ENCODE results near the gene OPRM1. TPM values are rescaled to one million over a fixed set of nuclear protein-coding genes. Genes with fewer than 3 reads are reported as not detected.

Gene OPRM1
- total RNA-seq, 1 experiment from 2014 or later, result not detected

DNA sequence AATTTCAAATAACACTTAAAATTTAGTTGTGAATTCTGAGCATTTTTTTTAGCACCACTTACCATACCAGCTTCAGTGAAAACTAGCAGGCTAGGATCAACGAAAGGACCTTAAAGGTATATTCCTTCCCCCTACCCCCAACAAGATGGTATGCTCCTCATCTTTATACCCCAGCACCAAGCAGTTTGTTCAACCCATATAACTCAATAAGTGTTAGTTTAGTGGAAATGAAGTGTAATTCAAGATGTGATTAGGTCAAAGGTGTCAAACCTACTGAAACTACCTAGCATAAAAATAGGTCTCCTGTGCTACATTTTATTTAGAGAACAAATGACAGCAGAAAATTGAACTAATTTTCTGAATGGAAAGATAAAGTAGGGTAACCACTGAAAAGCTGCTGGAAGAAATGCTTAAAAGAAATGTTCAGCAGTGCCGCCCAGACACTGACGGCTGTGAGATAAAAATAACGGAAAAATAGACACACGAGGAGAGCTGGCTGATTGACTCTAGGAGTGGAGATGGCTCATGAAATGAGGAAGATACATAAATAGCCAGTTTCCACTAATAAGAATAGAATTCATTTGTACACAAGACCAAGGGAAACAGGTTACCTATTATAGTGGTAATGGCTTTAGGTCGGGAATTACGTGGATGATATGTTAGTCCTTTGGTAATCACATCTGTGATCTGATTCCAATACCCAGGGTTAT, 222.8 kb downstream of the OPRM1 start:
- Mint-ChIP-seq H3K36me3 (ENCODE audit: insufficient read depth, unreplicated experiment) (no peaks in the 10 kb centered on the region), H3K4me1 (ENCODE audit: insufficient read depth, unreplicated experiment) (no peaks in the 10 kb centered on the region), H3K27me3 (ENCODE audit: insufficient read depth, unreplicated experiment) (no peaks in the 10 kb centered on the region), H3K27ac (ENCODE audit: low read depth, unreplicated experiment) (no peak overlapping the region), H3K9me3 (ENCODE audit: unreplicated experiment) (peaks cover 8% of the 10 kb centered on the region), H3K4me3 (ENCODE audit: unreplicated experiment) (no peak overlapping the region)
- POLR2A ChIA-PET, result interaction anchor here (0.8 kb wide), 1 partner anchor 157 kb away, joined by 4 read pairs; no protein-coding TSS in a partner anchor
- CTCF ChIA-PET, result interaction anchor here (1.9 kb wide), 1 partner anchor 15 kb away, joined by 10 read pairs; no protein-coding TSS in a partner anchor
- DNase-seq (ENCODE audit: unreplicated experiment), result no peak
- BruUV-seq (replicated peaks), result no TSS peak
- intact Hi-C loops (cut with micrococcal nuclease), result no loop called here
- TF ChIP-seq, protein P1, sequence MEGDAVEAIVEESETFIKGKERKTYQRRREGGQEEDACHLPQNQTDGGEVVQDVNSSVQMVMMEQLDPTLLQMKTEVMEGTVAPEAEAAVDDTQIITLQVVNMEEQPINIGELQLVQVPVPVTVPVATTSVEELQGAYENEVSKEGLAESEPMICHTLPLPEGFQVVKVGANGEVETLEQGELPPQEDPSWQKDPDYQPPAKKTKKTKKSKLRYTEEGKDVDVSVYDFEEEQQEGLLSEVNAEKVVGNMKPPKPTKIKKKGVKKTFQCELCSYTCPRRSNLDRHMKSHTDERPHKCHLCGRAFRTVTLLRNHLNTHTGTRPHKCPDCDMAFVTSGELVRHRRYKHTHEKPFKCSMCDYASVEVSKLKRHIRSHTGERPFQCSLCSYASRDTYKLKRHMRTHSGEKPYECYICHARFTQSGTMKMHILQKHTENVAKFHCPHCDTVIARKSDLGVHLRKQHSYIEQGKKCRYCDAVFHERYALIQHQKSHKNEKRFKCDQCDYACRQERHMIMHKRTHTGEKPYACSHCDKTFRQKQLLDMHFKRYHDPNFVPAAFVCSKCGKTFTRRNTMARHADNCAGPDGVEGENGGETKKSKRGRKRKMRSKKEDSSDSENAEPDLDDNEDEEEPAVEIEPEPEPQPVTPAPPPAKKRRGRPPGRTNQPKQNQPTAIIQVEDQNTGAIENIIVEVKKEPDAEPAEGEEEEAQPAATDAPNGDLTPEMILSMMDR (IDR thresholded peaks at IDR 0.05; ENCODE audit: unreplicated experiment), result no peak

DNA sequence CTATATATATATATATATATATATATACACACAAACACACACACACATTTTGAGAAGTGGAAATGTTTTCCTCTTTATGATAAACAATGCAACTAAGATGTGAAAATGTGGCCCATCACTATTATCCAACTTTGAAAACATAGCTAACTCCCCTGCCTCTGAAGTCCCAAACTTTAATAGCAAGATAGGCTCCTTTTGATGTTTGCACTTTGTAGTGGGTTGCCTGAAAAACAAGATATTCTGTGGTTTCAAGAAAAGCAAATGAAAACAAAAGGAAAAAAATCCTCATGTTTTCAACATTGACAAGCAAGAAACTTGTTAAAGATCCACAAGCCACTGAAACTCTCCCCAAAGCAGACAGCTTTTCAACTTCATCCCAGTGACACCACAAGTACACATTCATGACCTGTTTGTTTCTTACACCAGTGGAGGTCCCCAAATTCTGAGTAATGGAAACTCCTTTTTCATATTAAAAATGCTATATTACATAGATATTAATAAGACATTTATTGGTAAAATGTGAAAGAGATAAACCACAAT, 227.6 kb downstream of the OPRM1 start:
- no peak for DNase-seq (ENCODE audit: unreplicated experiment)
- no peak overlapping the region for H3K4me3 Mint-ChIP-seq (ENCODE audit: unreplicated experiment)
- CTCF ChIA-PET, result interaction anchor here (0.7 to 2.7 kb wide), 2 partner anchors 11 to 1240 kb away, joined by 4 to 12 read pairs; no protein-coding TSS in a partner anchor
- H3K27me3 Mint-ChIP-seq (ENCODE audit: insufficient read depth, unreplicated experiment), result no peaks in the 10 kb centered on the region
- intact Hi-C loops (cut with micrococcal nuclease), result no loop called here
- TF ChIP-seq, protein P1 (IDR thresholded peaks at IDR 0.05; ENCODE audit: unreplicated experiment), result no peak
- no peaks in the 10 kb centered on the region for H3K4me1 Mint-ChIP-seq (ENCODE audit: insufficient read depth, unreplicated experiment)
- no peak overlapping the region for H3K27ac Mint-ChIP-seq (ENCODE audit: low read depth, unreplicated experiment)
- H3K36me3 Mint-ChIP-seq (ENCODE audit: insufficient read depth, unreplicated experiment), result no peaks in the 10 kb centered on the region
- no peaks in the 10 kb centered on the region for H3K9me3 Mint-ChIP-seq (ENCODE audit: unreplicated experiment)
- POLR2A ChIA-PET, result no interaction called here
- no TSS peak for BruUV-seq (replicated peaks)

DNA sequence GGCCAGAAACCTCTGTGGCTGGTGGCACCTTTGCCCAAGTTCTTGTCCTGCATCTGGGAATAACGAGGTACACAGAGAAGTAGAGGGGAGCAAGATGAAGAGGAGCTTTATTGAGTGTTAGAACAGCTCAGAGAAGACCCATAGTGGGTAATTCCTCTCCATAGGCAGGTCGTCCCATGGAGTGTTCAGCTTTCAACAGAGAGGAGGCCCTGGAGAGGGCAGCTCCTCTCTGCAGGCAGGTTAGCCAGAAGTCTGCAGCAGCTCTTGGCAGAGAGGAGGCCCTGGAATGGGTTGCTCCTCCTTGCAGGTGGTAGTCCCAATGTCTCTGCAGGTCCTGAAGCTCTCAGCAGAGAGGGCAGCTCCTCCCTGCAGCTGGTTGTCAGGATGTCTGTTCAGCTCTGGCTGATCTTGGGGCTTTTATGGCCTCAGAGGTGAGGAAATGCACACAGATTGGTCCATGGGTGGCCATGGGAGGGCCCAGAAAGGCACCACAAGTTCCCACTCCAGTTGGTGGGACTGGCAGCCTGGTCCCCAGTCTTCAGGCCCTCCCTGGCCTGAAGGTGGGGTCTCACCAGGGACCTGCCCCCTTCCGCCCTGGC, 228.6 kb downstream of the OPRM1 start:
- Mint-ChIP-seq H3K4me3 (ENCODE audit: unreplicated experiment) (no peak overlapping the region), H3K9me3 (ENCODE audit: unreplicated experiment) (no peaks in the 10 kb centered on the region), H3K36me3 (ENCODE audit: insufficient read depth, unreplicated experiment) (no peaks in the 10 kb centered on the region), H3K4me1 (ENCODE audit: insufficient read depth, unreplicated experiment) (no peaks in the 10 kb centered on the region), H3K27ac (ENCODE audit: low read depth, unreplicated experiment) (no peak overlapping the region), H3K27me3 (ENCODE audit: insufficient read depth, unreplicated experiment) (no peaks in the 10 kb centered on the region)
- ChIA-PET POLR2A (no interaction called here), CTCF (interaction anchor here (0.7 to 2.7 kb wide), 4 partner anchors 10 to 1220 kb away, joined by 3 to 12 read pairs (median 3); no protein-coding TSS in a partner anchor)
- TF ChIP-seq, protein P1 (IDR thresholded peaks at IDR 0.05; ENCODE audit: unreplicated experiment), result no peak
- BruUV-seq (replicated peaks), result no TSS peak
- intact Hi-C loops (cut with micrococcal nuclease), result no loop called here
- DNase-seq (ENCODE audit: unreplicated experiment), result no peak

DNA sequence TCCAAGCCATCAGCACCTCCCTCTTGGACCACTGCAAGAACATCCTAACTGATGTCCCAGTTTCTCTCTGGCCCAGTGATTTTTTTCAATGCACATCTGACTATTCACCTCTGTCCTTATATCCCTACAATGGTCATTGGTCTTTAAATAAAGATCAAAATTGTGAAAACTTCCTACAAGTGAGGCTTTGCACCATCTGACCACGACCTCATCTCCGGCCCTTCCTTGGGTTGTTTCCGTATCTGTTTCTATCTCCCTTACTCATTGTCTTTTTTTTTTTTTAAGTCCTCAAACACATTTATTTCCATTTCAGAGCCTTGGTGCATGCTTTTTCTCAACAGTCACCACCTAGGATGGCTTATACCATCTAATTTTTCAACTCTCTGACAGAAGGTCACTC, 229.4 kb downstream of the OPRM1 start:
- H3K4me1 Mint-ChIP-seq (ENCODE audit: insufficient read depth, unreplicated experiment), result no peaks in the 10 kb centered on the region
- no TSS peak for BruUV-seq (replicated peaks)
- H3K9me3 Mint-ChIP-seq (ENCODE audit: unreplicated experiment), result no peaks in the 10 kb centered on the region
- no peak for DNase-seq (ENCODE audit: unreplicated experiment)
- no peaks in the 10 kb centered on the region for H3K27me3 Mint-ChIP-seq (ENCODE audit: insufficient read depth, unreplicated experiment)
- ChIA-PET POLR2A (no interaction called here), CTCF (interaction anchor here (0.7 to 2.7 kb wide), 2 partner anchors 9 to 12 kb away, joined by 4 to 12 read pairs; no protein-coding TSS in a partner anchor)
- no peak overlapping the region for H3K4me3 Mint-ChIP-seq (ENCODE audit: unreplicated experiment)
- intact Hi-C loops (cut with micrococcal nuclease), result no loop called here
- no peaks in the 10 kb centered on the region for H3K36me3 Mint-ChIP-seq (ENCODE audit: insufficient read depth, unreplicated experiment)
- TF ChIP-seq, protein P1 (IDR thresholded peaks at IDR 0.05; ENCODE audit: unreplicated experiment), result no peak
- no peak overlapping the region for H3K27ac Mint-ChIP-seq (ENCODE audit: low read depth, unreplicated experiment)
